ENCODE results near the gene LGR4.

- TF ChIP-seq POLR2AphosphoS5 (IDR thresholded peaks at IDR 0.05; ENCODE audit: low read depth, low read length) (no peak), POLR2A (IDR thresholded peaks at IDR 0.05; ENCODE audit: low read depth, low read length) (no peak), SPI1 (IDR thresholded peaks at IDR 0.05; ENCODE audit: low read depth, low read length) (no peak), TAF1 (IDR thresholded peaks at IDR 0.05; ENCODE audit: low read depth, low read length) (no peak)
These were observed 42.0 kb upstream of the LGR4 start for GRCh38 chr11:27514558-27514957.
